Large intestine (tissue), 3 donors: ENCODE measurements around the gene SELENOV. TPM values are rescaled to one million over a fixed set of nuclear protein-coding genes. Genes with fewer than 3 reads are reported as not detected.

ENCODE experiments used
- DNase-seq, 2 donors: peaks; one replicate each; pipeline versions ENCODE4 v3.0.0 to v3.0.0-alpha.2; 2013
- H3K27ac ChIP-seq: one replicate; pipeline ENCODE4 v1.5.1; 2013; ENCODE audit warnings: low read length
- H3K27me3 ChIP-seq: 2 replicates; pipeline ENCODE4 v1.6.1; 2013; ENCODE audit warnings: low read length; ENCODE audit not compliant: control insufficient read depth, insufficient read depth
- H3K36me3 ChIP-seq: 2 replicates; pipeline ENCODE4 v1.6.1; 2013; ENCODE audit warnings: low read length; ENCODE audit not compliant: control insufficient read depth, insufficient read depth
- H3K4me1 ChIP-seq: one replicate; pipeline ENCODE4 v1.6.1; 2013; ENCODE audit warnings: low read length; ENCODE audit not compliant: control insufficient read depth, insufficient read depth
- H3K4me3 ChIP-seq: one replicate; pipeline ENCODE4 v1.5.1; 2013; ENCODE audit warnings: low read length
- H3K9me3 ChIP-seq: one replicate; pipeline ENCODE4 v1.6.1; 2013; ENCODE audit warnings: mild to moderate bottlenecking, low read depth, low read length, moderate library complexity; ENCODE audit not compliant: control insufficient read depth
- WGBS: methylation state at CpG from one replicate; pipeline ENCODE4 v1.1.5; 2013; ENCODE audit warnings: low lambda C conversion rate; ENCODE audit not compliant: insufficient coverage; 5-methylcytosine and 5-hydroxymethylcytosine counted together
- polyA plus RNA-seq: library from polyadenylated mRNA; unstranded; fragments of 120-200 nt; gene quantifications from one replicate; pipeline ENCODE4 v1.2.1, GENCODE V29; 2013

The SELENOV gene
- polyA plus RNA-seq, 1 donor: 0.19 TPM

GRCh38 chr19:39492788-39493187, 22.2 kb upstream of the SELENOV start:
- Histone ChIP-seq H3K4me3 (no peak overlapping the region), H3K36me3 (peaks cover 32% of the 10 kb centered on the region), H3K27me3 (peaks cover 16% of the 10 kb centered on the region), H3K9me3 (peaks cover 1% of the 10 kb centered on the region), H3K4me1 (peaks cover 2% of the 10 kb centered on the region), H3K27ac (no peak overlapping the region)
- WGBS: no CpG with 5 or more reads among the region's 3 CpGs
- no peak for DNase-seq

GRCh38 chr19:39494661-39495060, 20.3 kb upstream of the SELENOV start:
- WGBS: no CpG with 5 or more reads among the region's 5 CpGs

GRCh38 chr19:39496063-39496462, 18.9 kb upstream of the SELENOV start:
- Histone ChIP-seq H3K4me1 (peaks cover 7% of the 10 kb centered on the region), H3K36me3 (peaks cover 5% of the 10 kb centered on the region), H3K27me3 (peaks cover 47% of the 10 kb centered on the region), H3K27ac (no peak overlapping the region), H3K9me3 (peaks cover 6% of the 10 kb centered on the region), H3K4me3 (no peak overlapping the region)
- WGBS: no CpG with 5 or more reads among the region's 5 CpGs
- DNase-seq: no peak

More at GRCh38 chr19:39494661-39495060, 20.3 kb upstream of the SELENOV start:
- H3K27ac ChIP-seq: no peak overlapping the region
- H3K27me3 ChIP-seq: peaks cover 35% of the 10 kb centered on the region
- peaks cover 7% of the 10 kb centered on the region for H3K4me1 ChIP-seq
- H3K36me3 ChIP-seq: peaks cover 13% of the 10 kb centered on the region
- H3K9me3 ChIP-seq: peaks cover 6% of the 10 kb centered on the region
- DNase-seq: no peak
- no peak overlapping the region for H3K4me3 ChIP-seq

GRCh38 chr19:39497701-39497995, 17.3 kb upstream of the SELENOV start:
- DNase-seq: no peak
- no peak overlapping the region for H3K27ac ChIP-seq
- H3K9me3 ChIP-seq: peaks cover 9% of the 10 kb centered on the region
- H3K36me3 ChIP-seq: no peaks in the 10 kb centered on the region
- no CpG with 5 or more reads among the region's 7 CpGs for WGBS
- peaks cover 7% of the 10 kb centered on the region for H3K4me1 ChIP-seq
- H3K27me3 ChIP-seq: peaks cover 57% of the 10 kb centered on the region
- H3K4me3 ChIP-seq: no peak overlapping the region

GRCh38 chr19:39497996-39498797, 16.7 kb upstream of the SELENOV start:
- Histone ChIP-seq H3K36me3 (no peaks in the 10 kb centered on the region), H3K27ac (no peak overlapping the region), H3K4me3 (no peak overlapping the region), H3K4me1 (peaks cover 7% of the 10 kb centered on the region), H3K9me3 (peaks cover 13% of the 10 kb centered on the region), H3K27me3 (peaks cover 60% of the 10 kb centered on the region)
- DNase-seq: peak in 1 of 2 donors; percentile 49
- 20% methylated on average over 1 of the region's 40 CpGs for WGBS

GRCh38 chr19:39498798-39499642, 15.9 kb upstream of the SELENOV start, which contains the start of gene DLL3:
Gene DLL3, plus strand, starts transcription at chr19:39498947. Its CDS starts 28 bp downstream, at chr19:39498975.
- peaks cover 69% of the 10 kb centered on the region for H3K27me3 ChIP-seq
- DNase-seq: peak in 1 of 2 donors; percentile 35
- WGBS: no CpG with 5 or more reads among the region's 60 CpGs
- peaks cover 7% of the 10 kb centered on the region for H3K4me1 ChIP-seq
- no peak within 1 kb of the TSS for H3K27ac ChIP-seq
- H3K36me3 ChIP-seq: no peaks in the 10 kb centered on the region
- H3K4me3 ChIP-seq: no peak within 1 kb of the TSS
- peaks cover 14% of the 10 kb centered on the region for H3K9me3 ChIP-seq

GRCh38 chr19:39499932-39500331, 15.0 kb upstream of the SELENOV start:
- no CpG with 5 or more reads among the region's 8 CpGs for WGBS

GRCh38 chr19:39500543-39500942, 14.4 kb upstream of the SELENOV start:
- no CpG with 5 or more reads among the region's 4 CpGs for WGBS
- Histone ChIP-seq H3K27ac (no peak overlapping the region), H3K4me1 (peaks cover 7% of the 10 kb centered on the region), H3K4me3 (no peak overlapping the region), H3K36me3 (no peaks in the 10 kb centered on the region), H3K9me3 (peaks cover 14% of the 10 kb centered on the region), H3K27me3 (peaks cover 84% of the 10 kb centered on the region)
- DNase-seq: no peak

More at GRCh38 chr19:39499932-39500331, 15.0 kb upstream of the SELENOV start:
- peaks cover 14% of the 10 kb centered on the region for H3K9me3 ChIP-seq
- no peak overlapping the region for H3K27ac ChIP-seq
- no peak for DNase-seq
- no peak overlapping the region for H3K4me3 ChIP-seq
- H3K4me1 ChIP-seq: peaks cover 7% of the 10 kb centered on the region
- H3K27me3 ChIP-seq: peaks cover 78% of the 10 kb centered on the region
- no peaks in the 10 kb centered on the region for H3K36me3 ChIP-seq

- Histone ChIP-seq H3K27ac (no peak overlapping the region), H3K27me3 (peaks cover 85% of the 10 kb centered on the region), H3K4me1 (peaks cover 7% of the 10 kb centered on the region), H3K9me3 (peaks cover 14% of the 10 kb centered on the region), H3K4me3 (no peak overlapping the region), H3K36me3 (no peaks in the 10 kb centered on the region)
- DNase-seq: no peak
- 100% methylated on average over 1 of the region's 5 CpGs for WGBS
Measured at GRCh38 chr19:39501340-39501739, 13.6 kb upstream of the SELENOV start.

GRCh38 chr19:39502640-39503417, 12.1 kb upstream of the SELENOV start:
- H3K4me3 ChIP-seq: no peak overlapping the region
- peaks cover 15% of the 10 kb centered on the region for H3K9me3 ChIP-seq
- DNase-seq: peak; percentile 50 to 68
- no peaks in the 10 kb centered on the region for H3K36me3 ChIP-seq
- H3K27ac ChIP-seq: no peak overlapping the region
- 27% methylated on average over 2 of the region's 69 CpGs for WGBS
- H3K27me3 ChIP-seq: peaks cover 86% of the 10 kb centered on the region
- H3K4me1 ChIP-seq: peaks cover 5% of the 10 kb centered on the region
